ENCODE data around the gene SH3YL1. TPM values are rescaled to one million over a fixed set of nuclear protein-coding genes. Genes with fewer than 3 reads are reported as not detected.

Gene SH3YL1
- total RNA-seq, 4 donors from 2014 or later, result 70.7 to 344 (median 98.0) TPM

DNA sequence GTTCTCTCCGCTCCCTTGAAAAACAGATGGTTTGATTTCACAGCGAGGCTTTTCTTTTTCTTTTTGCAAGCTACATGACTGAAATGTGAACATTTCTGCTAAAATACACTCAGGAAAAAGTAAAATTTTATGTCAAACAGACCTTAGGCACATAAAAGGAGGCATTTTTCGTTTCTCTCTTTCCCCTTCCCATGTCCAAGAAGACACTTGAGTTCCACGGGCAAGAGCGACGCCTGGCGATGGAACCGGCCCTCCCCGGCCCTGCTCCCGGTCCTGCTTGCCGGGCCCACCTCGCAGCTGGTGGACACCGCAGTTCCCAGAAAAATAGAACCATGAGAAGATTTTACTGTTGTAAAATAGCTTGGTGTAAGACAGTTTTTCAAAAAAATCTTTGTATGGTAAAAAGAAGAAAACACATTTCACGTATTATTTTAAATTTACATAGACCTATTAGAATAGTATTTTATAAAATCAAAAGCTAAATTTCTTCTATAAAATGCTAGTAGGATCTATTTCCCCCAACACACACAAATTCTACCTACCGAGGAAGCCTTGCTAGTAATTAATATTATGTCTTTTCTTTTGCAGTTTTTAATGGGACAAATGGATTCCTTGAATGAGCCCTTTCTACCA is 26.4 kb upstream of the SH3YL1 start:
- Histone ChIP-seq H3K4me3 (peak overlapping the region in 3 of 4 donors; percentile 37 to 65 (median 47)), H3K4me1 (peaks cover 5 to 43% (median 25%) of the 10 kb centered on the region in 4 donors), H3K27ac (peak overlapping the region; percentile 20 to 54 (median 32)), H3K36me3 (no peaks in the 10 kb centered on the region), H3K9me3 (no peaks in the 10 kb centered on the region), H3K27me3 (peaks cover 58% of the 10 kb centered on the region)
- DNase-seq, result peak; percentile 74
- TF ChIP-seq POLR2A (IDR thresholded peaks at IDR 0.05) (no peak), EP300 (IDR thresholded peaks at IDR 0.05; ENCODE audit: low read depth) (no peak)
- TF ChIP-seq, protein P1, sequence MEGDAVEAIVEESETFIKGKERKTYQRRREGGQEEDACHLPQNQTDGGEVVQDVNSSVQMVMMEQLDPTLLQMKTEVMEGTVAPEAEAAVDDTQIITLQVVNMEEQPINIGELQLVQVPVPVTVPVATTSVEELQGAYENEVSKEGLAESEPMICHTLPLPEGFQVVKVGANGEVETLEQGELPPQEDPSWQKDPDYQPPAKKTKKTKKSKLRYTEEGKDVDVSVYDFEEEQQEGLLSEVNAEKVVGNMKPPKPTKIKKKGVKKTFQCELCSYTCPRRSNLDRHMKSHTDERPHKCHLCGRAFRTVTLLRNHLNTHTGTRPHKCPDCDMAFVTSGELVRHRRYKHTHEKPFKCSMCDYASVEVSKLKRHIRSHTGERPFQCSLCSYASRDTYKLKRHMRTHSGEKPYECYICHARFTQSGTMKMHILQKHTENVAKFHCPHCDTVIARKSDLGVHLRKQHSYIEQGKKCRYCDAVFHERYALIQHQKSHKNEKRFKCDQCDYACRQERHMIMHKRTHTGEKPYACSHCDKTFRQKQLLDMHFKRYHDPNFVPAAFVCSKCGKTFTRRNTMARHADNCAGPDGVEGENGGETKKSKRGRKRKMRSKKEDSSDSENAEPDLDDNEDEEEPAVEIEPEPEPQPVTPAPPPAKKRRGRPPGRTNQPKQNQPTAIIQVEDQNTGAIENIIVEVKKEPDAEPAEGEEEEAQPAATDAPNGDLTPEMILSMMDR (IDR thresholded peaks at IDR 0.05), result peak; percentile 65 to 73 (median 69)
- 9 to 10% methylated on average over 11 to 15 of the region's 15 CpGs for WGBS, 2 donors (ENCODE audit: low coverage in 1 of 2)
- in situ Hi-C loops (cut with MboI; ENCODE audit: low pct_ligation_motif_present in 1 of 4, low pct_unique_long_range_greater_than_20kb in 1 of 4, low sequenced_read_pairs in 3 of 4), result no loop called here
- intact Hi-C loops (cut with DNase I; ENCODE audit: low total_unique reads), result no loop called here

DNA sequence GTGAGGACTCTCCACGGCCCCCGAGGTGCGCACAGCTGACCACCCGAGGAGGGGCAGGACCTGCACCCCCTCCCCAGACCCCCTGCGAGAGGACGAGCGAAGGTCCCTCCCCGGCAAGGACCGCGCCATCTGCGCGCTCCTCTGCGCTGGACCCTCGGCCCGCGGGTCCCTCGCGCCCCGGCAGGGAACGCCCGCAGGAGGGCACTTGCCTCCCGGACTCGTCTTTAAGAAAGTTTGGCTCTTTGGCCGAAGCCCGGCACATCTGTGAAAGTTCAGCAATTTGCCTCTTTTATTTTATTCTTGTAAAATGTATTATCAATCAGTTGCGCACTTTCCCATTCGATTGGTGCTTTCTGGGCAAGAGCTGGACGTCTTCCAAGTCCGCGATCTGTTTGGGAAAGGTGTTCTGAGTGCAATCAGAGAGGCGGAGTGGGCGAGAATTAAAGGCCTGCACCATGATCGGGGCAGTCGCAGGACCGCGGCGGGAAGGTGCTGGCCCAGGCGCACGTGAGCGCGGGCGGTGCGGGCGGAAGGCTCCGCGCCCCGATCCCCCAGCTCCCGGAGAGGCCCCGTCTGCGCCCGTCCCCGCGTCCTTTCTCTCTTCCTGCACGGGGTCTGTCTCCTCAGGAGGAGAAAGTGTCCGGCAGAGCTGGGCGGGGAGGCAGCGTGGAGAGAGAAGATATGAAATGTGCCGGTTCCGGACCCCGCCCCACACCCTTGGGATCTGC is 25.7 kb upstream of the SH3YL1 start:
- in situ Hi-C loops (cut with MboI; ENCODE audit: low pct_ligation_motif_present in 1 of 4, low pct_unique_long_range_greater_than_20kb in 1 of 4, low sequenced_read_pairs in 3 of 4), result no loop called here
- WGBS, 2 donors (ENCODE audit: low coverage in 1 of 2), result 2% methylated on average over 54 of the region's 60 CpGs; no CpG with 5 or more reads in 1 of the 2 donors
- Histone ChIP-seq H3K9me3 (no peaks in the 10 kb centered on the region), H3K4me3 (peak overlapping the region; percentile 13 to 65 (median 42)), H3K4me1 (peaks cover 5 to 43% (median 25%) of the 10 kb centered on the region in 4 donors), H3K27me3 (peaks cover 55% of the 10 kb centered on the region), H3K27ac (peak overlapping the region; percentile 20 to 54 (median 32)), H3K36me3 (no peaks in the 10 kb centered on the region)
- peak; percentile 32 for DNase-seq
- TF ChIP-seq EP300 (IDR thresholded peaks at IDR 0.05; ENCODE audit: low read depth), result no peak
- TF ChIP-seq, protein P1 (IDR thresholded peaks at IDR 0.05), result no peak
- no peak for TF ChIP-seq POLR2A (IDR thresholded peaks at IDR 0.05)
- no peak for TF ChIP-seq POLR2AphosphoS5 (IDR thresholded peaks at IDR 0.05)
- intact Hi-C loops (cut with DNase I; ENCODE audit: low total_unique reads), result no loop called here

DNA sequence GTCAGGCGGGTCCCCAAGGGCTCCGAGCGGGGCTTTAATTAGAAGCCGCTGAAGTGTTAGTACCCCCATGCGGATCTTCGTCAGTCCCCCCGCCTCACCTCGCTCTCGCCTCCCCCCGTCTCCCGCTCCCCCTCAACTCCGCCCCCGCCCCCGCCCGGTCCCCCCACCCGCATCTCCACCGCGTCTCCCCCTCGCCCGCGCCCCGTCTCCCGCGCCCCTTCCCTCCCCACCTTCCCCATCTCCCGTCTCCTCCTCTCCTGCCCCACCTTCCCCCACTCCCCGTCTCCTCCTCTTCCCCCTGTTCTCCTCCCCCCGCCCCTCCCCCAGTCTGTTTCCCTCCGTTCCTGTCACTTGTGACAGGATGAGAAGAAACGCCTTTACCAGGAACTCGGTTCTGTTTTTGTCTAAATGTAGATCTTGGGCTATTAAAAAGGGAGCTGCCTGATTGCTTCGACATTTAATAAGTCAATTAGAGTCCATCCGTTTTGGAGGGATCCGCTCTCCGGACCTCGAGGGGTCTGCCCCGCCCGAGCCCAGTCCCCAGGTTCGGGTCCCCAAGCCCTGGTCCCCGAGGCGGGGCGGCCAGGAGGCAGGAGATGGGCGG is 25.0 kb upstream of the SH3YL1 start:
- intact Hi-C loops (cut with DNase I; ENCODE audit: low total_unique reads) (no loop called here), in situ Hi-C loops (cut with MboI; ENCODE audit: low pct_ligation_motif_present in 1 of 4, low pct_unique_long_range_greater_than_20kb in 1 of 4, low sequenced_read_pairs in 3 of 4) (no loop called here)
- Histone ChIP-seq H3K9me3 (no peaks in the 10 kb centered on the region), H3K4me1 (peaks cover 5 to 43% (median 25%) of the 10 kb centered on the region in 4 donors), H3K27ac (peak overlapping the region; percentile 32 to 54 (median 50)), H3K27me3 (peaks cover 55% of the 10 kb centered on the region), H3K4me3 (peak overlapping the region in 3 of 4 donors; percentile 41 to 65 (median 47)), H3K36me3 (no peaks in the 10 kb centered on the region)
- no peak for TF ChIP-seq EP300 (IDR thresholded peaks at IDR 0.05; ENCODE audit: low read depth)
- TF ChIP-seq, protein P1 (IDR thresholded peaks at IDR 0.05), result no peak
- no peak for TF ChIP-seq POLR2AphosphoS5 (IDR thresholded peaks at IDR 0.05)
- TF ChIP-seq POLR2A (IDR thresholded peaks at IDR 0.05), result no peak
- no peak for DNase-seq
- 3% methylated on average over 22 of the region's 42 CpGs; no CpG with 5 or more reads in 1 of the 2 donors for WGBS, 2 donors (ENCODE audit: low coverage in 1 of 2)
